HG03575 (cell line): ENCODE results near the gene MRPS10.

Experiments used
- ATAC-seq: cut with Tn5 transposase; IDR thresholded peaks from one replicate; pipeline ENCODE4 v1.9.1; 2021; ENCODE audit not compliant: unreplicated experiment, insufficient number of reproducible peaks, low FRiP score; ENCODE audit errors: extremely low read depth

The MRPS10 gene

GRCh38 chr6:42158631-42159030 is 59.0 kb downstream of the MRPS10 start:
- no peak for ATAC-seq

- ATAC-seq: no peak
Measured at GRCh38 chr6:42158011-42158410, 59.6 kb downstream of the MRPS10 start.
